Uterus (tissue), 4 donors: ENCODE results near the gene METTL26. TPM values are rescaled to one million over a fixed set of nuclear protein-coding genes. Genes with fewer than 3 reads are reported as not detected.
A peak's percentile ranks its signal among the peaks of the same experiment; 100 is the strongest.

ENCODE experiments used
- DNase-seq, 2 donors: peaks; one replicate each; pipeline ENCODE4 v3.0.0-alpha.2; 2019 to 2020
- H3K27ac ChIP-seq, 2 donors: fragments of 200-600 bp; sonication (generic); 1 replicate in 1 of 2; 2 replicates in 1 of 2; pipeline ENCODE4 v1.5.1; 2016 to 2018
- H3K27me3 ChIP-seq, 2 donors: fragments of 200-600 bp; sonication (generic); one replicate each; pipeline ENCODE4 v1.5.1; 2018 to 2019; ENCODE audit warnings: control low read depth in 1 of 2
- H3K36me3 ChIP-seq, 2 donors: fragments of 200-600 bp; sonication (generic); one replicate each; pipeline ENCODE4 v1.5.1; 2019; ENCODE audit warnings: control low read depth in 1 of 2
- H3K4me1 ChIP-seq, 2 donors: fragments of 200-600 bp; sonication (generic); one replicate each; pipeline ENCODE4 v1.5.1; 2018 to 2019; ENCODE audit warnings: control low read depth in 1 of 2
- H3K4me3 ChIP-seq, 2 donors: fragments of 200-600 bp; sonication (generic); 1 replicate in 1 of 2; 2 replicates in 1 of 2; pipeline ENCODE4 v1.5.1; 2018 to 2019; ENCODE audit warnings: mild to moderate bottlenecking in 1 of 2
- H3K9me3 ChIP-seq, 2 donors: fragments of 200-600 bp; sonication (generic); one replicate each; pipeline ENCODE4 v1.5.1; 2019; ENCODE audit warnings: control low read depth in 1 of 2
- POLR2A ChIP-seq, 2 donors: fragments of 450-650 bp; IDR thresholded peaks; one replicate each; pipeline ENCODE4 v1.6.1; 2016; ENCODE audit warnings: antibody characterized with exemption in 2 of 2, mild to moderate bottlenecking in 1 of 2, moderate library complexity in 1 of 2
- intact Hi-C: fragments of 100-400 bp; cut with DNase I; formaldehyde crosslinking; loops from one replicate; pipeline ENCODE4 v1.15.1; 2023; ENCODE audit warnings: low total_unique reads
- total RNA-seq, 4 donors: library from RNA; depleted of rRNA in 3 of 4; stranded (reverse); fragments of >200 nt in 3 of 4; gene quantifications; one replicate each; pipeline versions ENCODE4 v1.1.0 to v1.2.4, GENCODE V29; 2014 to 2023
- TF ChIP-seq, protein P1 (sequence below), 4 experiments: fragments of 200-600 bp in 2 of 4; fragments of 450-650 bp in 2 of 4; sonication (generic) in 2 of 4; IDR thresholded peaks; one replicate each; pipeline ENCODE4 v1.5.1; 2016 to 2019; ENCODE audit warnings: antibody characterized with exemption in 4 of 4, mild to moderate bottlenecking in 2 of 4, moderate library complexity in 1 of 4
- donor health status: DM: yes; HTN: yes; CAD: no.

METTL26 gene
- total RNA-seq, 4 donors from 2014 or later: 29.5 to 171 (median 97.1) TPM

DNA sequence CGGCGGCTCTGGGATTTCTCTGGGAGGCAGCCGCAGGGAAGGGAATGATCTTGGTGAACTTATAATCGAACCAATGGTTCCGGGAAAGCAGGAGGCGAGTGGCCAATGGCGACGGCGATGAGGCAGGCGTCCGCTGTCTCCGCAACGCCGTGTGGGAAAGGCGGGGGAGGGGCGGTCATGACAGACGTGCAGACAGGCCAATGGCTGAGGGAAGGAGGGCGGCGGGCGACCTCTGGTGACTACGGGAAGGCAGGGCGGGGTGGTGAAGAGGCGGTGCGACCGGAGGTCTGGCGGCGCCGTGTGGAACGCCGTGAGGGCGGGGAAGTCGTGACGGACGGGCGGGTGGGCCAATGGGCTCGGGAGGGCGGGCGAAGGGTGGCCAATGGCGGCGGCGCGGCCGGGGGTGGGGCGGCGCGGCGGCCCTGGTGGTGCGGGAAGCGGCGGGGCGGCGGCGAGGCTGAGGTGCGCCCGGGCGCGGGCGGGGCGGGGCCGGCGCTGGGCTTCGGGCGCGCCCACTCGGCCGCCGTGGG, 46.4 kb downstream of the METTL26 start, which contains the start of gene RAB40C:
Gene RAB40C (plus strand): TSS at position 409 of the 530 bp plus-strand sequence. CDS start 226 bp downstream, outside the sequence.
- TF ChIP-seq, protein P1, sequence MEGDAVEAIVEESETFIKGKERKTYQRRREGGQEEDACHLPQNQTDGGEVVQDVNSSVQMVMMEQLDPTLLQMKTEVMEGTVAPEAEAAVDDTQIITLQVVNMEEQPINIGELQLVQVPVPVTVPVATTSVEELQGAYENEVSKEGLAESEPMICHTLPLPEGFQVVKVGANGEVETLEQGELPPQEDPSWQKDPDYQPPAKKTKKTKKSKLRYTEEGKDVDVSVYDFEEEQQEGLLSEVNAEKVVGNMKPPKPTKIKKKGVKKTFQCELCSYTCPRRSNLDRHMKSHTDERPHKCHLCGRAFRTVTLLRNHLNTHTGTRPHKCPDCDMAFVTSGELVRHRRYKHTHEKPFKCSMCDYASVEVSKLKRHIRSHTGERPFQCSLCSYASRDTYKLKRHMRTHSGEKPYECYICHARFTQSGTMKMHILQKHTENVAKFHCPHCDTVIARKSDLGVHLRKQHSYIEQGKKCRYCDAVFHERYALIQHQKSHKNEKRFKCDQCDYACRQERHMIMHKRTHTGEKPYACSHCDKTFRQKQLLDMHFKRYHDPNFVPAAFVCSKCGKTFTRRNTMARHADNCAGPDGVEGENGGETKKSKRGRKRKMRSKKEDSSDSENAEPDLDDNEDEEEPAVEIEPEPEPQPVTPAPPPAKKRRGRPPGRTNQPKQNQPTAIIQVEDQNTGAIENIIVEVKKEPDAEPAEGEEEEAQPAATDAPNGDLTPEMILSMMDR (IDR thresholded peaks at IDR 0.05): peak in 2 of 4 experiments; percentile 9 to 14
- no peak for TF ChIP-seq POLR2A (IDR thresholded peaks at IDR 0.05)
- intact Hi-C loops: no loop called here
- Histone ChIP-seq H3K27me3 (no peaks in the 10 kb centered on the region), H3K4me1 (peaks cover 0 to 21% of the 10 kb centered on the region in 2 donors), H3K4me3 (peak within 1 kb of the TSS; percentile 72 to 90), H3K9me3 (no peaks in the 10 kb centered on the region), H3K36me3 (no peaks in the 10 kb centered on the region), H3K27ac (peak within 1 kb of the TSS; percentile 97 to 98)
- DNase-seq: peak; percentile 98 to 99

DNA sequence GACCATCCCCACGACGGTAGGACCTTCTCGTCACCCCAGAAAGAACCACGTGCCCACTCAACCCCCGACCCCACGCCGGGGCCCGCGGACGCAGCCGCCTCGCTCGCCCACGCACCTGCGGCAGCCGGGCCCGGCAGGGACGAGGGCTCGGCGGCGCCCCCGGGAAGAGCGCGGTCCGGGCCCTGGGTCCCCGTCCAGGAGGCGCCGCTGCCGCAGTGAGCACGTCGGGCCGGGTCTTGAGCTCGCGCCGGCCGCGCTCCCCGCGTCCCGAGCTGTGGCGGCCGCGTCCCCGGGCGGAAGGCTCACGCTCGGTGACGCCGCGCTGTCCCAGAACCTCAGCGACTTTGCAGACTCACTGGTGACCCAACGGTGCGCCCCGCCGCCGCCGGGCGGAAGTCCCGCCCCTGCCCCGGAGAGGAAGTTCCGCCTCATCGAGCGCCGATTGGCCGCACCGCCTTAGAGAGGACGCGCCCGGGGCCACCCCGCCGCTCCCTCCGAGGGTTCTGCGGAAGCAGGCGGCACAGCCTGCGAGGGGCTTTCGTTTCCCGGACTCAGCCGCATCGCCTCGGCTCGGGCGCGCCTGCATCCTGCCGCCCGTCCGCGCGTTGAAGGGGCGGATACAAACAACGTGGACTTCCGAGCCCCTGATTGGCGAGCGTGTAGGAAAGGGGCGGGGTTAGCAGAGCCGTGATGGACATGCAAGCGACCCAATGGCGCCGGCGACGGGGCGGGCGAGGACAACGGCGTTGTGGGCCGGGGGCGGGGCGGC, 47.0 kb downstream of the METTL26 start:
- DNase-seq: peak; percentile 96 to 97
- H3K27ac ChIP-seq: peak overlapping the region; percentile 97 to 98
- H3K4me3 ChIP-seq: peak overlapping the region; percentile 70 to 78
- no peaks in the 10 kb centered on the region for H3K27me3 ChIP-seq
- TF ChIP-seq, protein P1 (IDR thresholded peaks at IDR 0.05): peak in 1 of 4 experiments; percentile 23
- TF ChIP-seq POLR2A (IDR thresholded peaks at IDR 0.05): peak; percentile 70 to 81
- intact Hi-C loops: no loop called here
- no peaks in the 10 kb centered on the region for H3K9me3 ChIP-seq
- H3K4me1 ChIP-seq: peaks cover 0 to 21% of the 10 kb centered on the region in 2 donors
- no peaks in the 10 kb centered on the region for H3K36me3 ChIP-seq

DNA sequence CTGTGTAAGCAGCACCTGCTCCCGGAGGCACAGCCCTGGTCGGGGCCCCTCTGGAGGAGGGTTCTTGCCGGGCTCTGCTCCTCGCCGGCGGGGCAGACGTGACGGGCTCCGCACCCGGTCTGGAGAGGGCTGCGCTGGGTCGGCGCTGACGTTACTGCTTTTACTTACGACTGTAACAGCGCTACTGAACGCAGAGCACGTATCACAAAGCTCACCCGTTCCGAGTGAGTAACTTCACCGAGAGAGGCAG, 47.5 kb downstream of the METTL26 start:
- intact Hi-C loops: no loop called here
- peak in 1 of 2 donors; percentile 42 for DNase-seq
- no peaks in the 10 kb centered on the region for H3K9me3 ChIP-seq
- H3K36me3 ChIP-seq: no peaks in the 10 kb centered on the region
- TF ChIP-seq POLR2A (IDR thresholded peaks at IDR 0.05): no peak
- TF ChIP-seq, protein P1 (IDR thresholded peaks at IDR 0.05): no peak
- peak overlapping the region; percentile 97 to 98 for H3K27ac ChIP-seq
- no peaks in the 10 kb centered on the region for H3K27me3 ChIP-seq
- peaks cover 0 to 21% of the 10 kb centered on the region in 2 donors for H3K4me1 ChIP-seq
- H3K4me3 ChIP-seq: peak overlapping the region; percentile 70 to 78

DNA sequence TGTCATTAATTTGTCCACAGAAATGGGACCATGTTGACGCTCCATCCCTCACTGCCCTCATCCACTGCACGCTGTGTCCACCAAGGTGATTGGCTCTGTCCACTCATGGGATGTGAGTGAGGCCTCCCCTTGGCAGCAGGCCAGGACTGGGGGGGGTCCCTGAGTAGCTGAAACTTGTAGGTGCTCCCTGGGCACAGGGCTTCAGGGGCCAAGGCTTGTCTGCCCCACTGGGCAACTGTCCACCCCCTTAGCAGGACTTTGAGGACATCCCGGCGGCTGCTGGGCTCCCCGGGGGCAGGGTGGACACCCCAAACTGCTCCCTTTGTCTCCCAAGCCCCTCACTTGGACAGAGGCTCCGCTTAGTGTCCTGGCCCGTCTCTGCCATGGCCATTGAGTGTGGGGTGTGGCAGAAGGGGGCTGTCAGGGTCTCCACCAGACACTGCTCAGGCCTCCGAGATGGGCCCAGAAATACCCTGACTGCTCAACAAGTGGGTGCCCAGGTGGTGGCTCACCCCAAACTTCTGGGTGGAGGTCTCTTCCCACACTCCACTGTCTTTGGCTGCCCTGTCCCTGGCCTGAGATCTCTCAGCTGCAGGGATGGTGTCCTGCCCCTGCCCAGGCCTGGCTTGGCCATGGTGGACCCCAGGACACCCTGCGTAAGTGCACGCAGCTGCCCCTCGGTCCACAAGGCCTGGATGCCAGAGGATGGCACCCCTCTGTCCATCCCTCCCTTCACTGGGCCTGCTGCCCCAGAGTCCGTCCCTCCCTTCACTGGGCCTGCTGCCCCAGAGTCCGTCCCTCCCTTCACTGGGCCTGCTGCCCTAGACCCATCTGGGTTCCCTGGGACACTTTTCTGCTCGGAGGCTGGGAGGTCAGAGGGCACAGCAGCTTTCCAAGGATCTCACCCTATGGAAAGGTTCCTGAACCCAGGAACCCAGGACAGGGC, 49.2 kb downstream of the METTL26 start:
- Histone ChIP-seq H3K4me3 (no peak overlapping the region), H3K27ac (no peak overlapping the region), H3K27me3 (no peaks in the 10 kb centered on the region), H3K36me3 (no peaks in the 10 kb centered on the region), H3K4me1 (peaks cover 0 to 21% of the 10 kb centered on the region in 2 donors), H3K9me3 (no peaks in the 10 kb centered on the region)
- DNase-seq: peak in 1 of 2 donors; percentile 38
- intact Hi-C loops: no loop called here
- TF ChIP-seq, protein P1 (IDR thresholded peaks at IDR 0.05): no peak
- no peak for TF ChIP-seq POLR2A (IDR thresholded peaks at IDR 0.05)
